Measurements from ENCODE around the gene NADK2.
"Not testable (repeated sequence)": the region's sequence is repeated elsewhere in the genome, so short reads cannot be mapped to it uniquely, and the experiment has no call there.

The NADK2 gene, protein sequence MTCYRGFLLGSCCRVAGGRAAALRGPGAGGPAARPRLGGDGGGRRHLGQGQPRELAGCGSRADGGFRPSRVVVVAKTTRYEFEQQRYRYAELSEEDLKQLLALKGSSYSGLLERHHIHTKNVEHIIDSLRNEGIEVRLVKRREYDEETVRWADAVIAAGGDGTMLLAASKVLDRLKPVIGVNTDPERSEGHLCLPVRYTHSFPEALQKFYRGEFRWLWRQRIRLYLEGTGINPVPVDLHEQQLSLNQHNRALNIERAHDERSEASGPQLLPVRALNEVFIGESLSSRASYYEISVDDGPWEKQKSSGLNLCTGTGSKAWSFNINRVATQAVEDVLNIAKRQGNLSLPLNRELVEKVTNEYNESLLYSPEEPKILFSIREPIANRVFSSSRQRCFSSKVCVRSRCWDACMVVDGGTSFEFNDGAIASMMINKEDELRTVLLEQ

DNA sequence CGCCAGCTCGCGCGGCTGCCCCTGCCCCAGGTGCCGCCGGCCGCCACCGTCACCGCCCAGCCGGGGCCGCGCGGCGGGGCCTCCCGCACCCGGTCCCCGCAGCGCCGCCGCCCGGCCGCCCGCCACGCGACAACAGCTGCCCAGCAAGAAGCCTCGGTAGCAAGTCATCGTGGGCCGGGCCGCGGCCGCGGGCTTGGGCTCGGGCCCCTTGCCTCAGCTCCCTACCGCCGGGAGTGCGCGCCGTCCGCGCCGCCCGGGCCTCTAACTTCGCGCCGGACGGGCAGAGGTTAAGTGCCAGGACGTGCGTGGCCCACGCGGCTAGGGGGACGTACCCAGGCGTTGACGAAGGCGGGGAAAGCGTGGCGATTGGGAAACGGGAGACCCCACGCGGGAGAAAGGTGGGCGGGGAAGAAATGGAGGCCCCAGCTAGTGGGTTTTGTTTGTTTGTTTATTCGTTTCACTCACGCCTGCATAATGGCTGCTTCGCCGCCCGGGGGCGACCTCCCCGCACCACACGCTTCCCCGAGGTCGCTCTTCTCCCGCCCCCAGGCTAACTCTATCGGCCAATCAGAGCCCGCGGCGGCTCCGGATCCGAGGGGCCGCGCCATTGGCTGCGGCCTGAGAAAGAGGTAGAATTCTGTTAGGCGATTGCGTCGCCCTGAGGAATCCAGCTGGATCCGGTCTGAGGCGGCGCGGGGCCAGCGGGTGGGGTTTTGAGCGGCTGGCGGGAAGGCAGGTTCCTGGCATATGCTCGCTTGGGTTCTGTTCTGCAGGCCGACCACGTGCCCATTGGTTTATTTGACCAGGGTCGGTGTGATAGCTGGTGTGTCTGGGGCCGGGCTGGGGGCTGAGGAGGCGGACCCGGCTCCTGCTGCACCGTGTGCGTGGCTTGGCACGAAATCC, at the start of gene NADK2:
Gene NADK2, minus strand, starts transcription at position 295 of the 903 bp plus-strand sequence. Its CDS starts 127 bp downstream, at position 168.
- DNase-seq: peak; percentile 92

DNA sequence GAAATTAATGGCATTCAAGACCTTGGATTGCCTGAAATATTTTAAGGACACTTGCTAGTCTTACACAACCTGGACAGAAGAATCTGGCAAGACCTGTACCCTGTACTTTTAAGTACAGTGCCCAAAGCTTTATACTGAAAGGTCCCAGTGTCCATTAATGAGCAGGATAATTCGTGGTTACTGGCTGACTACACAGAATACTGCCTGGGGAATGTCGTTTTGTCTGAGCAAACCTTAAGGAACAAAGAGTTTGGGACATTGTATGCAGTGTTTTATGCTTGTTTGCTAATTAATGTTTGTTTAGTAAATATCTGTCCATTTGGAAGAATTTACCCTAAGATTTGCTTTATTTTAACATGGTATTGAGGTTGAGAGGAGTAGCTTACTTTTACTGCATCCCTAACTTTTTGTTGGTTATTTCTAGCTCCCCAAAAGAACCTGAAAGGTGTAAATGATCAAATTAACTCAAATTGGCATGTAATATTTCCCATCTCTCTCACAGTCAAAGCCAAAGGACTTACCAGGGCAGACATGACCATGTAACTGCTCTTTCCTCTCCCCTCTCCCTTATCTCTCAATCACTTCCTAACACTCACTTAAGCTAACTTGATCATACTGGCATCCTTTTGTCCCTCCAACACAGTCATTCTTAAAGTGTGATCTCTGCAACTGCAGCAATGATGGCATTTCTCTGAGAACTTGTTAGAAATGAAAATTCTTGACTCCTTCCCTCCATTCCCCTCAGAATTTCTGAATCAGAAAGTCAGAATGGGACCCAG, 44.3 kb upstream of the NADK2 start:
- DNase-seq: no peak

DNA sequence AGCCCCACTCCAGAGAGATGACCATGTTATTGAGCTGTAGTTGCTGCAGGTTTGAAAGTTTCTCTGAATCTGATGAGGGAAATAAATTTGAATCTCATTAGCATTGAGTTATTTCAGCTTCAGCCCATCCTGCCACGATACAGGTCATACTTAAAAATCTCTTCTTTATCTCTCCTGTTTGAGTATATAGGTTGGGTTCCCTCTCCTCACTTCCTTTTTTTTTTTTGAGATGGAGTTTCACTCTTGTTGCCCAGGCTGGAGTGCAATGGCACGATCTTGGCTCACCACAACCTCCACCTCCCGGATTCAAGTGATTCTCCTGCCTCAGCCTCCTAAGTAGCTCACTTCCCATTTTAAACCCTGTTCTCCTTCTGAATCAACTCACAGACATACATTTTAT, 42.0 kb upstream of the NADK2 start:
- not testable (repeated sequence) for DNase-seq

DNA sequence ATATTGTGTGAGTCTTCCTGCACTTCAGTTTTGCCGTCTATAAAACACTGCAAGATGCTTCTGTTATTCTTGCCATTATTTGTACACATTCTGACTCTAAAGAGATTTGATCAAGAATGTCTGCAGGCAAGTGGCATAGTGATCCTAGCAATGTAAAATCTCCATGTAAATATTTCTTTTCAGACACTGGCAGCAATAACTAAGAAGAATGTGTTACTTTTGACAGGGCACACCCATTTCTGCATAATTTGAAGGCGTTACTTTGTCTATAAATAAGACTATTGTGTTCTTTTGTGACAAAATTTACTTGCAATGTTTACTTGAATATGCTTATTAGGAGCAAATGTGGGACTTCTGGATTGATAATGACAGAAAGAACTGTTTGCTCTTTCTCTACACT, 39.9 kb upstream of the NADK2 start:
- no peak for DNase-seq

DNA sequence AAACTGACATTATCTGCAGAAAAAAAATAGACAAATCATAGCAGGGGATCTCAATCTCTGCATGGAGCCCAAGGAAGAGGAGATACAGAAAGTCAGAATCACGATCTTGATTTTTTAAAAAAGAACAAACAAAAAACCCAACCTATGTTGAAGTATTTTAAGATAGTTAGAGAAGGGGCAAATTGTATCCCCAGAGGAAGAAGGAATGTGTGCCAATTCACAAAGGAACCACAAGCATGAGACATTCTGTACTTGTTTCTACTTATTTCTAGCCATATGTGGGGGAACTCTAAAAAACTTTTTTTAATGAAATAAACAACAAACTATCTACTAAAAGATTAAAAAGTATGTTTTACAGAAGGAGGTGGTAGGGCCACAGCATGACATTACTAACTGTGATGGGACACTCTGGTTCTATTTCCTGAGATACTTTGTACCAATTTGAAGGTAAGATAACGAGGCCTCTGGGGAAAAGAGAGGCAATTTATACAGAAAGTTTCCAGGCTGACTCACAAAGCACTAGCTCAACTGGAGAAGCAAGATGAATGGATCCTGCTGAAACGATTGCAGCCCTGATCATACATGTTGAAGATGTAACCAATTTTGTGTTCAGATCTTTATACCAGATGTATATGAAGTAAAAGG, 37.5 kb upstream of the NADK2 start:
- DNase-seq: no peak

DNA sequence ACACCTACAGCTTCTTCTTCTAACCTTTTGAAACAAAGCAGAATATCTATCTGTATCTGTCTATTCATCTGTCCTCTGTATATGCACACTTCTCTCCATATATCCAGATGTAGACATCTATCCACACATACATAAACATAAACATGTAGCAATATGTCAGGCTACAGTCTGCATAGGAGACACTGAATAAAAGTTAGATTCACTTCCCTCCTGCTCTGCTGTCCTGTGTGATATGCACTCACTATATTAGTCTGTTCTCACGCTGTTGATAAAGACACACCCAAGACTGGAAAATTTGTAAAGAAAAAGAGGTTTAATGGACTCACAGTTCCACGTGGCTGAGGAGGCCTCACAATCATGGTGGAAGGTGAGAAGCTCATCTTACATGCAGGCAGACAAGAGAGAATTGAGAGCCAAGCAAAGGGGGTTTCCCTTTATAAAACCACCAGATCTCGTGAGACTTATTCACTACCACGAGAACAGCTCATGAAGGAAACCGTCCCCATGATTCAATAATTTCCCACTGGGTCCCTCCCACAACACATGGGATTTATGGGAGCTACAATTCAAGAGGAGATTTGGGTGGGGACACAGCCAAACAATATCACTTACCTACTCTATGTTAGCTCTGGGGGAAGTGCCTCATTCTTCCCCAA, 35.9 kb upstream of the NADK2 start:
- no peak for DNase-seq

DNA sequence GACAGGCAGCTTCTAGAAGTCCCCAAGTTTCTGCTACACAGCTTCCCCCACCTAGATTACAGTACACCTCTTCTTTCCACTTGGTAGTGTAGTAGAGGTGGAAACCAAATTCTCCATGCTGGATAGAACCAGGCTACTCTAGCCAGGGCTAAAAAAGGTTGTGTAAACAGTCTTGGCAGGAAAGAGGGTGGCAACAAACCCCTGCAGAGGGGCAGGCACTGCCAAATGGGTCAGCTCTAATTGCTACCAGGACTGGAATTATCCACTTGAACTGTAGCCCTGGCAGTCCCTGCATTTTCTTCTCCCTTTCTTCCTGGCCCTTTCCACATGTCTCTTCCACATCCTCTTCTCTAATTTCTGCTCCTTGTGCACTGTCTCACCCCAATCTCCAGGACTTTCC, 35.1 kb upstream of the NADK2 start:
- DNase-seq: no peak

DNA sequence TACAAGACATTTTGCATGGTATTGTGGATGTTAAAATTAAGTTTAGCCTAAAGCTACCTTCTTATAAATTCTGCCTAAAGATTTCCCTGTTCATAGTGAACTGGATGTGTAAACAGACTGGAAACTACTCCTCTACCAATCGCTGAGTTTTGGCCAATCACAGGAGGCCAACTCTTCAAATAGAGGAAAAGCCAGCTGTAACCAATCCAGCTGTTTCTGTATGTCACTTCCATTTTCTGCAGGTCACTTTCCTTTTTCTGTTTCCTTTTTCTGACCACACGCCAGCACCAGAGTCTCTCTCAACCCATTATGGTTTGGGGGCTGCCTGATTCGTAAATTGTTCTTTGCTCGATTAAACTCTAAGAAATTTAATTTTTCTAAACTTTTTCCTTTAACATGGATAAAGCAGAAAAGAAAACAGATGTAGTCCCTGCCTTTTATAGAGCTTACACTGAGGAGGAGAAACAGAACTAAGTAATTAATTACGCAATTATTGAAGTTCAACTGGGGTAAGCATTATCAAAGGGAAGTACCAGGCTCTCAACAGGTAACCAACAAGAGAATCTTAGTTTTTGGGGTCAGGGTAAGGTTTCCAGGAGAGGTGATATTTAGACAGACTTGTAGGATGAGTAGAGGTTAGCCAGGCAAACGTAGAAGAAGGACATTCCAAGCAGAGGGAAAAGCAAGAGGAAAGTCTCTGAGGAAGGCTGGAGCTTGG, 32.2 kb upstream of the NADK2 start:
- no peak for DNase-seq

DNA sequence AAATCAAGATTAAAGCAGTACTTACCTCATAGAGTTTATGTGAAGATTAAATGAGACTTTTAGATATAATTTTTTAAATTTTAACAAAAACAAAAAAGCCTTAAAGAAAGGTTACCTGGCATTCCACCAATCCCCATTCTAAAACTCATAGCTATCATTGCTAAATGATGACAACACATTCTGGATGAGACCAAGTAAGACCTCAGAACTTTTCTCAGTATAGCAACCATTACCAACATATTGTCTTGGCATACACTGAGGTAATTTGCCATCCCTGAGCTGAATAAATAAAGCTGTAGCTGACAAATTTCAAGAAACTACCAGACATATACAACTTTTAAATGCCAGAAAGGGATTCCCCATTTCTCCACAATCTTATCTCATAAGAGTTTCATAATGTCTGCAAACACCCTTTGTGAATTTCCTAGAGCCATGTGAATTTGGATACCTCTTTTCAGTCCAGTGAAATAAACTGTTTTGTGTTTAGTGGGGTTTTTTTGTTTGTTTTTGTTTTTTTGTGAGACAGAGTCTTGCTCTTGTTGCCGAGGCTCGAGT, 30.5 kb upstream of the NADK2 start:
- DNase-seq: no peak

DNA sequence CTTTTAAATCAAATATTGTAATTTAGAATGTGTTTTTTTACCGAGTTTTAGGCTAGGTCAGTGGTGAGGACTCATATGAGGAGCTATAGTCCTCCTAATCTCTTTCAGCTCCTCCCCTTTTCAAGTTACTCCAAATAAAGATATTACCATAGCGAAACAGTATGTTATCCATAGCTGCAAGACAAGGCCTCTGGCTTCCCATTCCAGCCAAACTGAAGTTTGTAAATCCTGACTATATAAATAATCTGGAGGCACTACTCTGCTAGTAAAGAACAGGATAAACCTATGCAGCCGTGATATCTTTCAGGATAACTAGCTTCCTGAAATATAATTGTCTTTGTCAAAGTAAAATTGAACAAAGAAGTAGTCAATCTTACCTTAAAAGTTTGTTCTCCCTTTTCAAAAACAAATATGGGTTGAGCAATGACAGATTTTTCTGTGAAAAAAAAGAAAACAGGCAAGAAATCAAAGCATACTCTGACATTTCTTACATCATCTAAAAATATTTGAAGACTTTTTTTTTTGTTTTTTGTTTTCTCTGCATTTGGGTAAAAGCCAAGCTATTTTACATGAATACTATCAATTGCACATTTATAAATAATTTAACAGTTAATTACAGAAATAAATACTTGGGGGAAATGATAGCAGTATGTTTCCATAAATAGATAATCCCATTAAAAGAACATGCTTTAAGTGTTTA, 29.3 kb upstream of the NADK2 start:
- no peak for DNase-seq

DNA sequence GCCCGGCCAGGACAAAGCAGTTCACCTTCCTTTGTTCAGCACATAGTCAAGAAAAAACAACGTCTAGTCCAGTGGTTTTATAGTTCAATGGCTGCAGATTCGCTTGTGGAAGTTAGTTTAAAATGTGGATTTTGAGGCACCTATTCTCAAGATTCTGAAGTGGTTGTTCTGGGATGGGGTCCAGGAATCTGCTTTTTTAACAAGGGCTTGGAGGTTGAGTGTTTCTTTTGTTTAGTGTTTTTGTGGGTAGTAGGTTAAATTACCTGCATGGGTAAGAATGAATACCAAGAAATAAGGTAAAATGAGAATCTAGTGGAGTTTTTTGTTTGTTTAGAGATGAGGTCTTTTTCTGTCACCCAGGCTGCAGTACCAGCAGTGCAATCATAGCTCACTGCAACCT, 28.4 kb upstream of the NADK2 start:
- DNase-seq: no peak

DNA sequence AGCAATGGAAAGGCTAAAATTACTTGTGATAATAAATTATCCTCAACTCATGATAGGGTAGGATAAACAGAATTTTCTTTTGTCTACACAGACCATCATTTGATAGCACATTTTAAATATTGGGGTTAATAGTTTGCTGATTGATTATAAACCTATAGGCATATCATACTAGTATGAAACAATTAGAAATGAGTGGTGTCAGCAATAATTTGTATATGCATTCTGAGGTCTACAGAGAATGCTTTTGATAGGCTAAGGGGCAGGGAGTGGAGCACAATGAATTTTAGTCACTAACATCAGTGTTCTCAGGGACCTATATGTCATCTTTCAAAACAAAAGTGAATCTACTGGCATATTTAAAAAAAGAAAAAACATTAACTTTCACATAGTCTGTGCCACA, 27.8 kb upstream of the NADK2 start:
- DNase-seq: no peak

DNA sequence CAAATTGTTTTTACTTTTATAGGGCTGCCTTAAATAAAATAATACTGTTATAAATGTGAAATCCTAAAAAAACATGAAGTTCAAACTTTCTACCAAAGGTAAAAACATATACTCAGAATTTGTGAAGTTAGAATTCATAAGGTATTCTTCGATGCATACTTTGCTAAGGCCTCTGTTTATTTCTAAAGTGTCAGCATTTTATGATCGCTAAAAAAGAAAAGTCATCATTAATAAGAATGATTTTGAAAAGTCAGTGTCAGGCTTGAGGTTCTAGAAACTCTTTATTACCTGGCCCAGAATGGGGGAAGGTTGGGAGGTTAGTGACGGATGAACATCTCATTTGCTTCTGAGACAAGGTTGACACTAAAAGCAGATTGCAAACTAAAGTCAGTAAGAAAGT, 26.2 kb upstream of the NADK2 start:
- DNase-seq: no peak

DNA sequence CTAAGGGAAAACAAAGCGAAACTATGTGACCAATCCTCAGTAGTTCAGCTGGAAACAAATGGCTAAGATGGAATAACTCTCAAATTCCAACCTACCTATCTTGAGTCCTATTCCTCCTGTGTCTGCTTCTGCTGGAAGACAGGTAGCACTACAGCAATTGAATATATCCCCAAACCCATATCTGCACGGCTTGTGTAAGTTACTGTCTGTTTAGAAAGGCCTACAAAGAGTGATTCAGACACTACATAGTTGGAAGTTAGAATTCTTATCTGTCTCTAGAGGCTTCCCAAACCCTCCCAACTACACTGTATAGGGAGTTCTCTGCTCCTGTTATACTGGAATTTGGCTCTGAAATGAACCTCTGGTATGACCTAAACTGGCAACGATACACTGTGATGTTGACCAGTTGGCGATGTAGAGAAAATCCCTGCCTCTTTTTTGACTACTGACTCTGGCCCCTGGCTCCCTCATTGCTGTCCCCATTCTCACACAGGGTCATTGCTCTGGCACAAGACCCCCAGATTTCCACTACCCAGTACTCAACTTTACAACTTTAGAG, 22.6 kb upstream of the NADK2 start:
- DNase-seq: no peak

DNA sequence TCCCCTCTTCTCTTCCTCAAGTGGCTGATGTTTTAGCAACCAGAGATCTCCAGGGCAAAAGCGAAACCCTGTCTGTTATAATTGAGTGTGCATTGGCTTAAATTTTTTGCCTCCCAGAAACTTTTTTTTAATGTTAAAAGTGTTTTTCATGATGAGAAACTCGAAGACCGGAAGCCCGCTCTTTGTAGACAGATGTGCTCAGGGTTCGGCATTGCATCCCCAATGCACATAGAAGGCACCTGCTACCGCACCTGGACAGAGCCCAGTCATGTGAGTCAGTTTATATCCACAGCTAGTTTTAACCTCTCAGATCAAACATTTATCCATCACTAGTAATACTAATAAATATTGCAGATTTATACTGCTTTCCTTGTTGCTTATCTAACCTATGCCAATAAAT, 19.5 kb upstream of the NADK2 start:
- DNase-seq: no peak

DNA sequence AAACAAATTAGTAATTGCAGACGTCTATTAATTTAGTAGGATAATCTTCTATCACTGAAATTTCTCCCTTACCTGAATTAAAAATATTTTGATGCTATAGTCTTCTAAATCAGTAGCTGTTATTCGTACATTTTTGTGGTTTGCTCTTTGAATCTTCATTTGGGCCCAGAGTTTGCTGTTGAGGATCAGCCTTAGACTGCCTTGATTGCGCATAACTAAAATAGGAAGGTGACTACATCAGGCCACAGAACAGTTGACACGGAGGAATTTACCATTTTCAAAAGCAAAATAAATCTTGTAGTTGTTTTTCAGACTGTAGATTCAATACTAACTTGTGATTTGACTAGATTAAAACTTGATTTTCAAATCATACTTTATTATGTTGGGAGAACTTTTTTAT, 11.8 kb upstream of the NADK2 start:
- no peak for DNase-seq

DNA sequence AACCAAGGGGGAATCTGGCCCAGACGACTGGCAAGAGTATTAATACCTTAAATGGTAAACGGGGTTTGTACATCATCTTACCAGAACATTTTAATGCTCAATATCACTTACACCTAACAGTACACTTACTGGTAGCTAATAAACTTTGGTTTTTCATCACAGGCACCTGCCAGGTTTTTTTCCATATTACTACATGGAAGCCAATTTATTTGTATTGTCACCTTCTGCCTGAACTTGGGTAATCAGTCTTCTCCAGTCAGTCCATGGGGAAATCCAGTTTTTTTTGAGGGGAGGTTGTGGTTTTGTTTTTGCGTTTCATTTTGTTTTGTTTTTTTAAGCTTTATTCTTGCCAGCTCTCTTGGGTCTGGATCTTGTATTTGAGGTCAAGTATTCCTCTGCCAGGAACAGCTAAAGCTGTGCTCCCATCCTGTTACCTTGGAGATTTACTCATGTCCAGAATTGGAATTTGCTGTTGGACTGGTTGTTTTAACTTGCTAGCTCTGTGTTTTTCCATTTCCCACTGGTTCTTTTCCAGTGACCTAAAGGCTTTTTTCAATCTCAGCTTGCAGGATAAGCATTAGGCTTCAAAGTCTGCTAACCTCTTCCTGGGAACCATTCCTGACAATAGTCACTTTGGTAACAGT, 11.1 kb upstream of the NADK2 start:
- DNase-seq: no peak

DNA sequence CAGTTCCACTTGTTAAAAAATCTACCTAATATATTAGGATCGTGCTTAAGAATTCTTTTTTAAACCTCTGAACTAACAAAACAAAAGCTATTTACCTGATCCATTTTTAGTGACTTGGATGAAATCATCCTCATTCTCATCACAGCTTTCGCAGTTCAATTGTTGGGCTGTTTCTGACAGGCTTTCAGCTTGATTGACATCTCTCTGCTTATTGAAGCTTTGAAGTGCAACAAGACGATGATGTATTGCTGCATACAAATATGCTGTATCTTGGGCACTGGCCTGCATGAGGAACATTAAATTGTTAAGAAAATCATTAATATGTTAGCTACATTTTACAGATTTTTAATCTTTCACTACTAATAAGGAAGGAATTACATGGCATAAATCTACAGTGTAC, 9.5 kb upstream of the NADK2 start:
- DNase-seq: no peak

DNA sequence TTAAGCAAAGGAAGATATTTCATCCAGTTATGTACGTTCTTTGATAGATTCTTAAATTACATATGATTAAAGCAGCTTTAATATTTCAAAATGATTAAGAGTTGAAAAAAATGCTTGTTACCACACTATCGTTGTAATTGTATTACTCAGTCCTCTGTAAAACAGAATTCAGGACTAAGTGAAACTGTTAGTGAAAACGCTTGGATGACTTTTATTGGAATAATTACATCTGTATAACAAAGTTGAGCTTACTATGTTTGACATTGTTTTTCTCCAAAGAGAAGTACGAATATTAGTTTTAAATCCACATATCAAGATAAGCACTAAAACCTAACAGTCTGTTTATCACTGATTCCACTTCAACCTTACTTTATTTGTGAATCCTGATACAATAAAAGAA, 8.7 kb upstream of the NADK2 start:
- DNase-seq: no peak
